Aorta (tissue), 4 donors: ENCODE results near the gene SPTBN5. TPM values are rescaled to one million over a fixed set of nuclear protein-coding genes. Genes with fewer than 3 reads are reported as not detected.

ENCODE experiments used
- microRNA-seq, 2 donors: library from miRNA; unstranded; fragments of <30 nt; microRNA quantifications; one replicate each; pipeline ENCODE4 v1.2.0, GENCODE V29; 2020
- polyA plus RNA-seq, 2 donors: library from polyadenylated mRNA; stranded (reverse); fragments of 200-250 nt; gene quantifications; one replicate each; pipeline ENCODE4 v1.2.3, GENCODE V29; 2013
- total RNA-seq, 2 donors: library from RNA; stranded (reverse); fragmentation: NEBNext Ultra II Directional; extraction: Animal tissue kit (Norgen Biotek cat#: 25700); gene quantifications; one replicate each; pipeline ENCODE4 v1.2.1, GENCODE V29; 2021
- donor health status: healthy with polysubstance abuse.
- donor health status: Bipolar disorder and iron deficiency.
- donor health status: DM: no; HTN: no; CAD: no.
- donor health status: DM: yes; HTN: yes; CAD: no.

The SPTBN5 gene
- total and polyA plus RNA-seq, 4 donors, result 0.63 to 10.5 (median 3.7) TPM

Small RNA genes within 50 kb of the gene (microRNA-seq; reads per million reads assigned to microRNA genes)
- 0 reads per million in 2 donors for gene MIR4310

Other genes with a start within 250 kb of the SPTBN5 start
- gene MGA, start 233.6 kb downstream of the SPTBN5 start, total RNA-seq, result 10 to 100 TPM; 44.1 to 46.6 TPM
- 1 to 10 TPM; 1.9 to 6.0 TPM for gene MGA, start 233.6 kb downstream of the SPTBN5 start, polyA plus RNA-seq
- 10 to 100 TPM; 38.2 to 44.1 TPM for gene MAPKBP1, start 119.6 kb downstream of the SPTBN5 start, total RNA-seq
- 10 to 100 TPM; 13.6 to 17.0 TPM for gene MAPKBP1, start 119.6 kb downstream of the SPTBN5 start, polyA plus RNA-seq
- 10 to 100 TPM in 1 of 2 donors, 1 to 10 TPM in 1; 9.6 to 12.6 TPM for gene JMJD7, start 66.0 kb downstream of the SPTBN5 start, total RNA-seq
- gene JMJD7, start 66.0 kb downstream of the SPTBN5 start, polyA plus RNA-seq, result 10 to 100 TPM in 1 of 2 donors, 1 to 10 TPM in 1; 7.0 to 10.5 TPM
- 10 to 100 TPM in 1 of 2 donors, 1 to 10 TPM in 1; 6.7 to 11.1 TPM for gene PLA2G4B, start 55.2 kb downstream of the SPTBN5 start, total RNA-seq
- 10 to 100 TPM; 14.3 to 51.8 TPM for gene PLA2G4B, start 55.2 kb downstream of the SPTBN5 start, polyA plus RNA-seq
- 10 to 100 TPM; 47.3 to 56.6 TPM for gene EHD4, start 78.5 kb upstream of the SPTBN5 start, total RNA-seq
- 10 to 100 TPM; 11.4 to 12.6 TPM for gene EHD4, start 78.5 kb upstream of the SPTBN5 start, polyA plus RNA-seq
- gene PLA2G4E, start 127.0 kb upstream of the SPTBN5 start, total RNA-seq, result not detected
- gene PLA2G4E, start 127.0 kb upstream of the SPTBN5 start, polyA plus RNA-seq, result not detected
- not detected for gene PLA2G4D, start 200.5 kb upstream of the SPTBN5 start, total RNA-seq
- gene PLA2G4D, start 200.5 kb upstream of the SPTBN5 start, polyA plus RNA-seq, result not detected